Inflammatory macrophage treated with lipopolysaccharide for 1 hour (primary cell): ENCODE results near the gene CAP1.

Source experiments
- DNase-seq, 2 donors: peaks; one replicate each; pipeline ENCODE4 v3.0.0-alpha.2; 2020 to 2022

CAP1 gene

GRCh38 chr1:40096977-40097782 lies 56.7 kb downstream of the CAP1 start, which contains the start of gene PPT1:
TSS of gene PPT1 (minus strand) at chr1:40097252. CDS start at chr1:40097238, 14 bp downstream.
- DNase-seq = peak; percentile 68 to 70

GRCh38 chr1:40102038-40102437 lies 61.5 kb downstream of the CAP1 start:
- no peak for DNase-seq

- no peak for DNase-seq
Observed at GRCh38 chr1:40102896-40103295, 62.4 kb downstream of the CAP1 start.

- no peak for DNase-seq
Observed at GRCh38 chr1:40105028-40105427, 64.5 kb downstream of the CAP1 start.

- no peak for DNase-seq
Observed at GRCh38 chr1:40107290-40107959, 66.9 kb downstream of the CAP1 start.

- no peak for DNase-seq
Observed at GRCh38 chr1:40110389-40110788, 69.9 kb downstream of the CAP1 start.

- no peak for DNase-seq
Observed at GRCh38 chr1:40114400-40114799, 73.9 kb downstream of the CAP1 start.

- DNase-seq = no peak
Observed at GRCh38 chr1:40120128-40120527, 79.6 kb downstream of the CAP1 start.
